AG10803 (cell line): ENCODE results near the gene ZSWIM5.
A peak's percentile ranks its signal among the peaks of the same experiment; 100 is the strongest.
"Not testable (repeated sequence)": the region's sequence is repeated elsewhere in the genome, so short reads cannot be mapped to it uniquely, and the experiment has no call there.

ENCODE experiments used
- DNase-seq: peaks from one replicate; pipeline ENCODE4 v3.0.0; 2010; ENCODE audit warnings: low read depth
- H3K4me3 ChIP-seq: 2 replicates; pipeline ENCODE4 v1.5.1; 2011; ENCODE audit warnings: mild to moderate bottlenecking, low read length, control low read depth
- TF ChIP-seq, protein P1 (sequence below): conservative IDR thresholded peaks from 2 replicates; pipeline ENCODE4 v1.5.1; 2011; ENCODE audit warnings: mild to moderate bottlenecking, low read length, control low read depth, inconsistent platforms

ZSWIM5 gene

DNA sequence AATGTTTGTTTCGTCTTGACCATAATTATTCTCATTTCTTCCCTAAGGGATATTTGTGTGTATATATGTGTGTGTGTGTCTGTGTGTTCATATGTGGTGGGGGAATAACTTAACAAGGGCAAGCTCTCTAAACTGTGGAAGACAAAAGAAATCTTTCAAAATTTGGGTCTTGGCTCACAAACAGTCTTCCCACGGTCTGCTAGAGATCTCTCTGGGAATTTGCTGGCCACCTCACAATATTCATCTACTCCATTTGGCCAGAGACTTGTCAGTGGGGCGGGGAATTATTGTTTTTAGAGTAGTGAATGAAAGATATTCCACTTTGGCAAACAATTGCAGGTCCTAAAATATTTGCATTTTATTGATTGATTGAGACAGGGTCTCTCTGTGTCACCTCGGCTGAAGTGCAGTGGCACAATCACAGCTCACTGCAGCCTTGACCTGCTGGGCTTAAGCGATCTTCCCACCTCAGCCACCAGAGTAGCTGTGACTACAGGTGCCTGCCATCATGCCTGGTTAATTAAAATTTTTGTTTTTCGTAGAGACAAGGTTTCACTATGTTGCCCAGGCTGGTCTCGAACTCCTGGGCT is 212.0 kb downstream of the ZSWIM5 start:
- no peak overlapping the region for H3K4me3 ChIP-seq
- TF ChIP-seq, protein P1, sequence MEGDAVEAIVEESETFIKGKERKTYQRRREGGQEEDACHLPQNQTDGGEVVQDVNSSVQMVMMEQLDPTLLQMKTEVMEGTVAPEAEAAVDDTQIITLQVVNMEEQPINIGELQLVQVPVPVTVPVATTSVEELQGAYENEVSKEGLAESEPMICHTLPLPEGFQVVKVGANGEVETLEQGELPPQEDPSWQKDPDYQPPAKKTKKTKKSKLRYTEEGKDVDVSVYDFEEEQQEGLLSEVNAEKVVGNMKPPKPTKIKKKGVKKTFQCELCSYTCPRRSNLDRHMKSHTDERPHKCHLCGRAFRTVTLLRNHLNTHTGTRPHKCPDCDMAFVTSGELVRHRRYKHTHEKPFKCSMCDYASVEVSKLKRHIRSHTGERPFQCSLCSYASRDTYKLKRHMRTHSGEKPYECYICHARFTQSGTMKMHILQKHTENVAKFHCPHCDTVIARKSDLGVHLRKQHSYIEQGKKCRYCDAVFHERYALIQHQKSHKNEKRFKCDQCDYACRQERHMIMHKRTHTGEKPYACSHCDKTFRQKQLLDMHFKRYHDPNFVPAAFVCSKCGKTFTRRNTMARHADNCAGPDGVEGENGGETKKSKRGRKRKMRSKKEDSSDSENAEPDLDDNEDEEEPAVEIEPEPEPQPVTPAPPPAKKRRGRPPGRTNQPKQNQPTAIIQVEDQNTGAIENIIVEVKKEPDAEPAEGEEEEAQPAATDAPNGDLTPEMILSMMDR, result no peak
- no peak for DNase-seq

DNA sequence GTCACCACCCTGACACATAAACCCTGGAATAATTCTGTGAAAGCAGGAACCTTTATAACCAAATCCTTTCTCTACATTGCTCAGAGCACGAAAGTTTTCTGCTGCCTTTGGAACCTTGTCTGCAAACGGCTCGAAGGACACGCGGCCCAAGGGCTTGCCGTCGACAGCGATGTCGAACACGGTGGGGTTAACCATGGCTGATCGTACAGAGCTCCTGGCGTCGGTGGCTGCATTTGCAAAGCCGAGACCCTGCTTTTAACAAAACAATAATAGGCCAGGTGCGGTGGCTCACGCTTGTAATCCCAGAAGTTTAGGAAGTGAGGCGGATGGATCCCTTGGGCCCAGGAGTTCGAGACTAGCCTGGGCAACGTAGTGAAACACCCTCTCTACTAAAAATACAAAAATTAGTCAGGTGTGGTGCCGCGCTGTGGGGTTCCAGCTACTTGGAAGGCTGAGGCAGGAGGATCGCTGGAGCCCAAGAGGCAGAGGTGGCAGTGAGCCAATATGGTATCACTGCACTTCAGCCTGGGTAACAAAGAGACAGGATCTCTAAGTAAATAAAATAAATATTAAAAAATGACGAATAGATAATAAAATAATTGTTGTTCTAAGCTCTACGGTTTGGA is 217.8 kb downstream of the ZSWIM5 start:
- DNase-seq, result no peak
- no peak overlapping the region for H3K4me3 ChIP-seq
- TF ChIP-seq, protein P1, result no peak

DNA sequence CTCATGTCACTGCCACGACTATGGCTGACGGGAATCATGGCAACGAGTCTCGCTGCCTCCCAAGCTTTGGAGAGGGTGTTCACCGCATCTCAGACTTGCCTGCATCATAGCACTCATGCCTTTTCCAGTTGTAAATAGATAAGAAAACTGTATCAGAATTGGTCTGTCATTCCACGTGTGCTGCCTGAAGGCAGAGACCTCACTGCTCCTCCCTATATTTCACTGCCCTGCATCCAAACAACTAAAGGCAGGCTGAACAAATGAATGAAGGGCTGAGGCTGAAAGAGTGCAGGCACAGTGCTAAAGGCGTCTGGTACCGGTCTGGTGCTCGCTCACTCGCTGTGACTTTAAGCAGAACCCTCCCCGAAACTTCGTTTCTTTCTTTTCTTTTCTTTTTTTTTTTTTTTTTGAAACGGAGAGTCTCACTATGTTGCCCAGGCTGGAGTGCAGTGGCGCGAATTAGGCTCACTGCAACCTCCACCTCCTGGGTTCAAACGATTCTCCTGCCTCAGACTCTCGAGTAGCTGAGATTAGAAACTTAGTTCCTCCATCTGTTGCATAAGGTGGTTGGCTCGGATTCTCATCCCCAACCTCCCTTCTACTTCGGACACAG is 220.6 kb downstream of the ZSWIM5 start:
- no peak for DNase-seq

DNA sequence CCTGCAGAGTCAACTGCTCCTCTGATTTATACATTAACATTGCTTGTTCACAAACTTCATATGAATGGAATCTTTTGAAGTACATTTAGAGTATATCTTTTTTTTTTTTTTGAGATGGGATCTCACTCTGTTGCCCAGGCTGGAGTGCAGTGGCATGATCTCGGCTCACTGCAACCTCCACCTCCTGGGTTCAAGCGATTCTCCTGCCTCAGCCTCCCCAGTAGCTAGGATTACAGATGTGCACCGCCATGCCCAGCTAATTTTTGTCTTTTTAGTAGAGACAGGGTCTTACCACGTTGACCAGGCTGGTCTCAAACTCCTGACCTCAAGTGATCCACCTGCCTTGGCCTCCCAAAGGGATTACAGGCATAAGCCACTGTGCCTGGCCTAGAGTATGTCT is 229.0 kb downstream of the ZSWIM5 start:
- H3K4me3 ChIP-seq, DNase-seq: not testable (repeated sequence)

More for the DNA sequence above, 220.6 kb downstream of the ZSWIM5 start:
- TF ChIP-seq, protein P1, result no peak
- peak overlapping the region; percentile 95 for H3K4me3 ChIP-seq

DNA sequence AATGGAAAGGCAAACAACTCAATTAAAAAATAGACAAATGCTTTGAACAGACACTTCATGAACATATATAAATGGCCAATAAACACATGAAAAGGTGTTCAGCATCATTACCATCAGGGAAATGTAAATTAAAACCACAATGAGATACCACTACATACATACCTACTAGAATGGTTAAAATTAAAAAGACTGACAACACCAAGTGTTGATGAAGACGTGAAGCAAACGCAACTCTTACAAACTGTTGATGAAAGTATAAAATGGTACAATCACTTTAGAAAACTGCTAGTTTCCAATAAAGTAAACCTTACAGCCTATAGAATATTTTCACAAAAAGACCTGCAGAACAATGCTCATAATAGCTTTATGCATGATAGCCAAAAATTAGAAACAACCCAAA is 230.2 kb downstream of the ZSWIM5 start:
- H3K4me3 ChIP-seq, result no peak overlapping the region
- TF ChIP-seq, protein P1, result no peak
- DNase-seq, result no peak

DNA sequence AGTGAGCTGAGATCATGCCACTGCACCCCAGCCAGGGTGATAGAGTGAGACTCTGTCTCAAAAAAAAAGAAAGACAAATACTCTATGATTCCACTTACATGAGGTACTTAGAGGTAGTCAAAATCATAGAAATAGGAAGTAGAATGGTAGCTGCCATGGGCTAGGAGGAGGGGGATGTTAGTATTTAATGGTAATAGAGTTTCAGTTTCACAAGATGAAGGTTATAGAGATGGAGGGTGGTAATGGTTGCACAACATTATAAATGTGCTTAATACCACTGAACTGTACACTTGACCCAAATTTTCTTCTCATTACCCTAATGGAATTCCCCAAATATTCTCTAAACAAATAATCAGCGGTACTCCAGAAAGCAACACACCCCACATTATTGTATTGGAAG is 232.8 kb downstream of the ZSWIM5 start:
- H3K4me3 ChIP-seq, result no peak overlapping the region
- DNase-seq, result no peak
- TF ChIP-seq, protein P1, result no peak

DNA sequence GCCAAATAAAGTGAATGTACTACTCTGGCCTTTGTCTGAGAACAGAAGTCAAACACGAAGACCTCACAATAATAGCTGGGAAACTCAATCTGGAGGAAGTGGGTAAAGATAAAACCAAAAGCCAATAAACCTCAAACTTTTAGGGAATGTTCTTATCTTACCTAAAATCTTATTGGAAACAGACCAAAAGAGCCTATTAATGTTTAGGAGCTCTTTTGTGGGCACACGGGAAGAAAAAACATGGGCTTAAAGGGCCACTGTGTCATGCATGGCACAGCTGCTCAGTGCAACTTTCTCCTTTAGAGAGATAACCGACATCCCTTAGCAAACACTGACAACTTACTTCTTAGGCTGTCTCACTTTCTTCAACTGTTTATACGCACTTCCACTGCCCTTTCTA is 236.1 kb downstream of the ZSWIM5 start:
- peak; percentile 46 for DNase-seq

More for the DNA sequence above, 236.1 kb downstream of the ZSWIM5 start:
- H3K4me3 ChIP-seq, result no peak overlapping the region
- TF ChIP-seq, protein P1, result no peak
